Activated CD8-positive, alpha-beta memory T cell treated with anti-CD3 and anti-CD28 coated beads, Interleukin-2, amount 50 U/mL, for 4 hours (primary cell): Measurements from ENCODE around the gene SLCO2A1.

Experiments
- DNase-seq: peaks from one replicate; pipeline ENCODE4 v3.0.0-alpha.2; 2020

SLCO2A1 gene

DNA sequence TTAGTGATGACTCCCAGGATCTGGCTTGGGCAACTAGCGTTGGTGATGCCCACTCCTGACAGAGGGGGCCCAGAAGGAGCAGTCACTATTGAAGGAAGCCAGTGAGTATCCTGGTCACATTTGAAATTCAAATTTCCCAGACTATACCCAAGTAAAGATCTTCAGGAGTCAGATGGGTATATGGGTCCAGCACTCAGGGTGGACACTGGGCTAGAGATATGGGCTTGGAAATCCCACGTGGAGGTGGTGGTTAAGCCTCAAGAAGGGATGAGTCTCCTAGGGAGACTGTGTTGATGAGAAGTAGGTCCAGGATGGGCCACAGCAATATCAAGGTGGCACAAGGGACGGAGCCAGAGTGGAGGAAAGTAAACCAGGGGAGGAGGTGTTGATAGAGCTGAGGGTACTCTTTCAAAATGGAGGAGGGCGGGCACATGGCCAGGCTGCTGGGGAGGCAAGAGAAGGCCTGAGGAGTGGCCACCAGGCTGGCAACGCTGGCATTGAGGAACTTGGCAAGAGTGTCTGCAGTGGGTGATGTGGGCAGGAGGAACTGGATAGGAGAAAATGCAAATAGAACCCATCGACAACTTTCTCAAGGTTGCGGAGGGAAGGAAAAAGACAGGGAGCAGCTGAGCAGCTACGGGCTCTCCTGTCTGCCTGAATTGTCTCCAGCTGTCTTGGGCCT is 3.7 kb upstream of the SLCO2A1 start:
- no peak for DNase-seq

DNA sequence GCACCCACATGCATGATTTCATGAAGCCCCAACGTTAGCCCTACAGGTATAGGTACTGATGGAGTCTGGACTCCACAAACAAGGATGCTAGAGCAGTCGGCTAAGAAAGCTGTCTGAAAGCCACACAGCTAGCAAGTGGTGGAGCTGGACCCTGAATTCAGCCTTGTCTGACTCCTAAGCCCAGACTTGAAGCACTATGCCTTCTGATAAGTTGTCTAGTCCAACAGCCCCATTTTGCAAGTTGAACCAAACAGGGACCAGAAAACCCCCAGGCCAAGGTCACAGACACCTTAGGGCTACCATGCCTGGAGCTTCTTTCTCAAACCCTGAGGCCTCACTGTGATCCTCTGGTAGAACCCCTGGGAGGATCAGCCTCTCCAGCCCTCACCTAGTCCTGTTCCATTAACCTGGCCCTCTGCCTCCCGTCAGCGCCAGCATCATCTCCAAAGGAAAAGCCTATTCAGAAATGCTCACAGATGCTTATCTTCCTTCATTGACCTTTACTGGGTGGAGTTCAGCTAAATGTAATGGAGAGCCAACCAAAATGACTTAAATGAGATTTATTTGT is 1.7 kb upstream of the SLCO2A1 start:
- DNase-seq, result no peak

DNA sequence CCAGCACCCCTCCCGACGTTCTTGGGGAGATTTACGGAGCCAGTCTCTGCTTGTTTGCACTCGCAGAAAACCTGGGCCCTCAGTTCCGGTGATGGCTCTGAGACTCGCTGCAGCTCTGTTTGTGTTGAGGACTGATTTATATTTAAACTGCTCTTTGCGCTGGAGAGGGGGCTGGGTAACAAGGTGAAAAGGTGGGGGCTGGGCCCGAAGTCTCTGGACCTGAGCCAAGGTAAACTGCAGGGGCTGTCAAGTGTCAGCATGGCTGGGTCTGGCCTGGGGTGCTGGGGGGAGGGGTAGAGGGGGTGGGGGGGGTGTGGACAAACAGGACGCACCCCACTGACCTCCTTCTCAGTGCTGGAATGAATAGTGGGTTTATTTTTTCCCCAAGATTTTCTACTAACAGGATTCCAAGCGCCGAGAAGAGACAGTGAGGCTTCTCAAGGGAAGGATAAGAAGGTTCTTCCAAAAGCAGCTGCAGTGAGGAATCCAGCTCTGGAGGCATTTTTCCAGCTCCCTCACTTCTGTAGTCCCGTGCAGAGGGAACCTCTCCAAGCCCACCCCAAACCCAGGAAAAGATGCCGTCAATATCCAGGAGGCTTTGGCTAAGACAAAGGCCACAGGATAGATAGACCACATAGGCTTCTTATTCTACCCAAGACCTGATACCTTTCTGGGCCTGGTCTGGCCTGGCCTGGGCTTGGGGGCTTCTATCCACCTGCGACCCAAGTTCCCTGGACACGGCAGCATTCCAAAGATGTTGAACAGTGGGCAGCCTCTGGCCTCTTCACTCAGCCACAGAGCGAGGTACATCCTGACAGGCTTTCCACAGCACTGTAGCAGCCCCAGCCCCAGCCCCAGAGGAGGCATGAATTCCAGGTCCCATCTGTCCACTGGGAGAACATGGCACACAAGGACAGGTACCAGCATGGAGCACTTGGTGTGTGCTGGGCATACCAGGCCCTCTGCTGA is 938 bp upstream of the SLCO2A1 start:
- DNase-seq, result no peak

DNA sequence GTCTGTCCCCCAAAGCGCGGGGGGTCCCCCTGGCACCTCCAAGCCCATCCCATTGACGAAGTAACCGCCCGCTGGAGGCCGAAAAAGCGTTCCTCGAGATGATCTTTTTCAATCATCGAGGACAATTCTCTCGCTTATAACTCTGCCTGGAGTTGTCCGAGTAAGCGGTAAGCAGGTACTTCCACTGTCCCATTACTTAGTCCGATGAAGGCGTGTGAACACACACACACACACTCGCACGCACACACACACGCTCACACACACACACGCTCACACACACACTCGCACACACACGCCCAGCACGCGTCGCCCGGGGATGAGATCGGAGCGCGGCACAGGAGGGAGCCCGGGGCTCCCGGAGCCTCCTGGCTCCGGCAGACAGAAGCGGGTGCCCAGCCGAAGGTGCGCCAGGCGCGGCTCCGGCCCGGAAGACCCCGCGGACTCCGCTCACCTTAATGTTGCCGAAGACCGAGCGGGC is 430 bp downstream of the SLCO2A1 start:
- no peak for DNase-seq

DNA sequence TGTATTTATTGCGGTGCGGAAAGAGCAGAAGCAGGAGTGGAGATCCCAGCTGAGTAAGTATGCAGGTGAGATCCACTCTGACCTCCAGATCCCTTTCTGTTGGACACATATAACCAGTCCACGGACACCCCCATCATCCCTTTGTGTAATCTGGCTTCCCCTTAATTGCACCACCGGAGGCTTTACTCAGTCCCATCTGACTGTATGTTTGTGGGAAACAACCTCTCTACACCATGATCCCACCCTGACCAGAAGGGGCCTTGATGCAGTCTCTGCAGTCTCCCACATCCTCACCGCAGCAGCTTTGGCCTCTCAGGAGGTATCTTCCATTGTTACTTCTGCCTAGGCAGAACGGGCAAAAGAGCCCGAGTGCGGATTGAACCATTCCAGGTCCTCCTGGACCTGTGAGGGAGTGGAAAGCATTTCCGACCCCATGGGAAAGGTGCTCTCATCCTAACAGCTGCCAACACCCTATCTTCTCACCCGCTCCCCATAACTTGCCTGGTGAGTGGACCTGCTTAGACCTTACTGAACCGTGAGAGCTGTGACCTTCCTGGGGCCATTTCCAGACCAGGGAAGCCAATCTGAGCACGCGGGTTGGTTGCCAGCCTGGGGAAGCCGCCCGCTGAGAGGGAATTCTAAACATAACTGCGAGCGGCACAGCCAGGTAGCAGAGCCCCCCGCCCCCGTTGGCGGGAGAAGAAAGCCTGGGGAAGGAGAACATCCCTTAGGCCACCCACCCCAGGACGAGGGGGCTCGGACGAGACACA is 1.1 kb downstream of the SLCO2A1 start:
- no peak for DNase-seq

DNA sequence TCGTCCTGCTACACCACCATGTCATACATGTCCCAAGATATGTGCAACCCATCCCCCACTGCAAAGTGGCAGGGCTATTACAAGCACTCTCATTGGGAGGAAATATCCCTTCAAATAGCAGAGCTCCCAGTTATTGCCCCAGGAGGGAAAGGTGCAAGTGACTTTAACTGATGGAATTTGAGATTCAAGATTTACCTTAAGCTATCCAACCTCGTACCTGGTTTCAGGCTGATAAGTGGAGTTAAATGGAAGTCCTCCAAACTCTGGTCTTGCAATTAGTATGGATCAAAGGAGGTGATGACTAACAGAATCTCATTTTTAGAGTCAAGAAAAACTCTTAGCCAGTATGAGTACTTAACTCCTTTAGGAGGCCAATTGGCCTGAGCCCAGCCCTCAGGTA is 2.1 kb downstream of the SLCO2A1 start:
- DNase-seq, result no peak

DNA sequence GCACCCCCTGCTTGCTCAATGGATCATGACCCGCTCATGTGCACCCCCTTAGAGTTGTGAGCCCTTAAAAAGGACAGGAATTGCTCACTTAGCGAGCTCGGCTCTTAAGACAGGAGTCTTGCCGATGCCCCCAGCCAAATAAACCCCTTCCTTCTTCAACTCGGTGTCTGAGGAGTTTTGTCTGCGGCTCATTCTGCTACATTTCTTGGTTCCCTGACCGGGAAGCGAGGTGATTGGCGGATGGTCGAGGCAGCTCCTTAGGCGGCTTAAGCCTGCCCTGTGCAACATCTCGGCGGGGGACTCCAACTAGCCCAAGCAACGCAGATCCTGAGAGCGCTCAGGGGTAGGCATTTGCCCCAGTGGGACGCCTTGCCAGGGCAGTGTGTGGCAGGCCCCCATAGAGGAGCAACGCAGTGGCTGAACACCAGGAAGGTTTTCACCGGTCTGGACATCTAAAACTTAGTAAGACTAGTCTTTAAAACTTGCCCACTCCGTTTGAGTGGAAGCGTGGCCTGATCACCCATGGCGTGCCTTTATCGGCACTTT is 9.5 kb downstream of the SLCO2A1 start:
- DNase-seq, result no peak

DNA sequence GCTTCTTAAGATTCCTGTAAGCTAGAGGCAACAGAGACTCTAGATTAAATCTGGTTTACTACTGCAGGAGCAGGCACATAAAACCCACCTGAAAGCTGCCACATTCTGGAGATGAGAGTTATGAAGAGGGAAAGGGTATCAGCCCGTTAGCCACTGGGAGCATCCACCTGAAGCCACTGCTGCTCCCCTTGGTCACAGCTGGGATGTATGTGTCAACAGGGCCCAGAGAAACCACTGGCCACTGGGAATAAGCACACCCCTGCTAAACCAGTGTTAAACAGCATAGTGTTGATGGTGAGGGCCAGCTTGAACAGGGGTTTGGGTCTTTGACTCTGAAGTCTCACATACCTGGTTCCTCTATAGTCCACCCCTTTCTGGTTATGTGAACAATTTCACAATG is 10.9 kb downstream of the SLCO2A1 start:
- no peak for DNase-seq

DNA sequence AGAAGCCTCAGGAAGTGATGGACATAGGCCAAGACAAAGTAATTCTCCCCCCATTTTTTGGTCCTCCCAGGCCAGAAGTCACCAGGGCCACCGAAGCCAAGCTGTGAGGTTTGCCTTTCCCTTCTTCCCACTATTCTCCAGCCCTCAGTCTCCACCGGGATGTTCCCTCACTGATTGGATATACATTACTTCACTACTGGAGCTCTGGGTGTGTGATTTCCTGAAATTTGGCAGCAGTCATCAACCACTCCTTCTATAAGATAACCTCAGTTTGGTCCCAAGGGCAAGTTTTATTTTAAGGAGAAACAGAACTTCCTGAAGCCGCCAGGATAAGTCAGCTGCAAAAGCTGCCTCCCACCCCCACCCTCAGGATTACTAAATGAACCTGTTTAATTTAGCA is 11.3 kb downstream of the SLCO2A1 start:
- DNase-seq, result no peak

DNA sequence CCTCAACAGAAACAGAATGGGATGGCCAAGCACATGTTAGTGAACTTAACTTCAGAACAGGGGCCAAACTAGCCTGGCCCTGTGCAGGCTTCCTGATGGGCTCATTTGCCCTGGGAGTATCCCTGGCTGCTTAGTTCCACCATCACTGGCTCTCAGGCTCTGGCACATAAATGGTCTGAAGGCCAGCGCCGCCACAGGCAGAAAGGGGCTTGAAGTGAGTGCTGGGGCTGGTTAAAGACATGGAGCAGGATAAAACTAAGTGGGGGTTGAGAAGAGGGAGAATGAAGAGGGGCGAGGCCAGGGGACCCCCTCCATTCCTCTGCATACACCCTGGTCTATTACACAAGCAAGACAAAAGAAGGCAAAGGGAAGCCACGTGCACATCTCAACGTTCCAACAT is 12.2 kb downstream of the SLCO2A1 start:
- no peak for DNase-seq

DNA sequence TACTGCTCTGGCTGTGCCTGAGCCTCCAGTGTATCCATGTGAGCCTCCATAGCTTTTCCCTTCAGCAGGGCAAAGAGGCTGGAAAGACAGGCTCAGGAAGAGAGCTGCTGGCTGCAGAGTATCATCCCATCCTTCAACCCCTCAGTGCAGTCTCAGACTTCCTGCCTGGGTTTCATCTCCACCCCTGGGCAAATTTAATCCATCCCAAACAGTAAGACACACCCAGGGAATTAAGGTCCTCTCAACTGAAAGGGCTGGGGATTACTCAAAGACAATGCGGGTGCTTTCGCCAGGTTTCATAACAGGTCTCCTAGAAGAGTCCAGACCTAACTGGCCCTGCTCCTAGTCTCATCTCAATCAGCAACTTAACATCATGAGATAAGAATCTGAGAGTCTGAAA is 15.5 kb downstream of the SLCO2A1 start:
- no peak for DNase-seq

DNA sequence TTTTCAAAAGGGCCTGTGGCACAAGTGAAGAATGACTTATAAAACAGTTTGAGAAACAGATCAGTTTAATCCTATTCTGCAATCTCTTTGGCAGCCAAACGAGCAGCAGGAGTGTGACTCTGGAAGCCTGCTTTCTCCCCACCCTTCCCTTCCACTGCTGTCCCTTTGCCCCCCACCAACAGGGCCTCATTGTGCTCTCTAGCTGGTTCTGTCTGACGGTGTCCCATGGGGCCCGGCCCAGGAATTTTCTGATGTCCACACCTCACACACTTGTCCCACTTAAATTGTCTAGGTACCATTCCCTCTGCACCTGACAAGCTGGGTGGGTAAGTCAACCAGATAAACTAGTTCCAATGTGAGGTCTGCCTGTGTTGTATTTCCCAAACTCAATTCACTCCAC is 16.4 kb downstream of the SLCO2A1 start:
- no peak for DNase-seq

DNA sequence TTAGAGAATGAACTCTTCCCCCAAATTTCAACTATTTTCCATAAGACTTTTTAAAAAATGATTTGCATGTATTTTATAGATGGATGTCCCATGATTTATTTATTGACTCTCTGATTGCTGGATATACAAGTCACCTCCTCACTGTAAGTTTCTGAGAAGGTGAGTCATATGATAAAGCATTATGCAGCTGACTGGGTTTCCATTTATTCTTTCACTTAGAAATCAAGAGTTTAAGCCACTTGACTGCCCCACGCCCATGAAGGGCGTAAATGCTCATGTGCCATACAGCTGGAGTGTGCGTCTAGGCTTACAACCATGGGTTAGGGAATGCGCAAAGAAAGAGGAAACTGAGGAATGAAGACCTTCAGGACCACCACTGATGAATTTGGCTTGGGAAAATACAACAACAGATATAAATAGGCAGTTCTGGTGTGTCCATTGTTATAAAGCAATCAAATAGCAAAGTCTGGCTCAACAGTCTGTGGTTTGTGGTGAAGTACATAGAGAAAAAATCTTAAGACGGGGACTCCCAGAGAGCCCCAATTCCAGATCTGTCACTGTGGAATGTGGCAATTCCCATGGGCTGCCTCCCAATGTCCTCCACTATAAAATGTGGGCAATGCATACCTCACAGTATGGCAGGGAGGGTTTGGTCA is 20.3 kb downstream of the SLCO2A1 start:
- DNase-seq, result no peak

DNA sequence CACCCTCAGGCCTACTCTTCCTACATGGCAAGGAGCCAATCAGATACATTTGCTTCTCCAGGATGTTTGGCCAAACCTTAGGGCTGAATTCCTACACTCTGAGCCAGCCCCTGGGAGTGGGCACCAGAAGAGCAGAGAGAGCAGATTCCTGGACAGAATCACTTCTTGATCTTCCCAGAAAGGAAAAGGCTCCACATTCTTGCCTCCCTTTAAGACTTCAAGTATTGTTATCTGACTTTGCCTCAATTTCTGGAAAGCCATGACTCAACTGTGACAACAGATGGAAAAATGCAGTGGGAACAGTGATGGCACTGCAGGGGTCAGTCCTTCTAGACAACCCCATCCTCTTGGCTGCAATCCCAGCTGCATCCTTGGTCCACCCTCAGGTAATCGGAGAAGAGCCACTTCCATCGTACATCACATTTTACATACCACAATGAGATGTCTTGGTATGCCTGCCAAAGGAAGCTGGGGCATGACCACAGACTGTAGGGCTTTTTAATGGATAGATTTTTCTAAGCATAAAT is 21.0 kb downstream of the SLCO2A1 start:
- no peak for DNase-seq

DNA sequence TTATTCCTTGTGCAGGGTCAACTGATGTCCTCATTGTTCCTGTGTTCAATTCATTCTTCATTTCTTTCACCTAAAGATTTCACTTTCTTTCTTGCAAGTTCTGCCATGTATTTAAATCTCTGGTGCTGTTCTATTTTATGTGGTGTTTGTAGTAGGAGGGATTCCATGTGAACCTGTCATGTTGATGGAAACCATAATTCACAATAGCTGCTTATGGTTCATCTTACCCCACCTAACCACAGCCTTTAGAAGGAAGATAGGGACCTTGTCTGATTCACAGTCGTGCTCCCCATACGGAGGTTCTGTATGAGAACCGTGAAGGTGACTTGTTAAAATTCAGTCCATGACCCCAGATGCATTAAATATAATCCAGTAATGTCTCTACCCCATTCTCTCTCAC is 21.9 kb downstream of the SLCO2A1 start:
- no peak for DNase-seq

DNA sequence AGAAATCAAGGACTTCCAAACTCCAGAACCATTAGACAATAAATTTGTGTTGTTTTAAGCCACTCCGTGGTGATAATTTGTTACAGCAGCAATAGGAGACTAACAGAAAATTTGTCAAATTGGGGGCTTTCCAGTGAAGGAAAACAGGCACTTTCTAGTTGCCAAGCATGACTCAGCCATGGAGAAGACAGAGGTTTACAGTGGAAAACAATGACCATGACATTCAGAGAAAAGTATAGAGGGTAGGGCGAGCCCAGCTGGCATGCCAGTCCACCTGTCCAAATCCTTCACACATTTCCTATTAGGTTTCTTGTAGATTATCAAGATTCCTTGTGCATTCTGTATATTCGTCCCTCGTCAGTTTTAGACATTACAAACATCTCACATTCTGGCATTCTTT is 24.9 kb downstream of the SLCO2A1 start:
- no peak for DNase-seq

DNA sequence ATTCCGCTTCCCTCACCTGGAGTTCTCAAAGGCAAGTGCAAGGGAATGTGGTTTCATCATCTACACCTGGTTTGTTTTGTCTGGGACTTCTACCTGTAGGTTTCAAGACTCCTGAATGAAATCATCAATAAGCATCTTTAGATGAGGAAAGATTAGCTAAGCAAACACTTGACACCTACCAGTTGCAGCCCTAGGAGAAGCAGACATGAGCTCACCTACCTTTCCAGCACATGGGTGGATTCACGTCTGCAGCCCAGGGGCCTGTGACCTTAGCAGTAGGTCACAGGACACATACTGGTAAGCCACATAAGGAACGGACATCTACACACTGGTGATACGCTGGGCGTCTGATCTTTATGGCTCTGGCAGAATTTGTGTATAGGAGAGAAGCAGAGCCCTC is 26.7 kb downstream of the SLCO2A1 start:
- DNase-seq, result no peak

DNA sequence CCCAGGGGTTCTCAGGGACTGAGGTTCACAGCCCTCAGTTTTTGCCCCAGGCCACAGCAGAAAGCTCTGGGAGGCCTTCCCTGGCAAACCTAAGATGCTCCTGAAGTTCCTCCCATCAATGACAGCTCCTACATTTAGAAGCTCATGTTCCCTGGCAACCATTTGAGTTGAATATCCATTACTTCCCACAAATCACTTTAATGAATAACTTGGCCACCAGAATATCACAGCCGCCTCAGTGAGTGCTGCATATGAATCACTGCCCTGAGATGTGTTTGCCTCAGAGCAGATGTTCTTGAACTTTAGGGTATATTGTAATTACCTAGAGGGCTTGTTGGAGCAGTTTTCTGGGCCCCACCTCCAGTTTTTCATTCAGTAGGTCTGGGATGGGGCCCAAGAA is 27.4 kb downstream of the SLCO2A1 start:
- DNase-seq, result no peak

DNA sequence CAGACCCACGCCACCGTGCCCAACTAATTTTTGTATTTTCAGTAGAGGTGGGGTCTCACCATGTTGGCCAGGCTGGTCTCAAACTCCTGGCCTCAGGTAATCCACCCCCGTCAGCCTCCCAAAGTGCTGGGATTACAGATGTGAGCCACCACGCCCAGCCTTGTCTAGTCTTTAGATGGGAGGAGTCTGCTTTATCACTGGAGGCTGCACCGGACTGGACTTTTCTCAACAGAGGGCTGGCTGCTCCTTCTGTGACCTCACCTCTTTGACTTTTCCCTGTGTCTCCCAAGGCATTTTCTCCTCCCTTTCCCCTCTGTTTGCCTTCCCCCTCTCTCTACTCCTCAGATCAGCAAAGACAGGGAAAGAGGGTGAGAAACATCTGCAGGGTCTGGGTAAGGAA is 28.5 kb downstream of the SLCO2A1 start:
- no peak for DNase-seq

DNA sequence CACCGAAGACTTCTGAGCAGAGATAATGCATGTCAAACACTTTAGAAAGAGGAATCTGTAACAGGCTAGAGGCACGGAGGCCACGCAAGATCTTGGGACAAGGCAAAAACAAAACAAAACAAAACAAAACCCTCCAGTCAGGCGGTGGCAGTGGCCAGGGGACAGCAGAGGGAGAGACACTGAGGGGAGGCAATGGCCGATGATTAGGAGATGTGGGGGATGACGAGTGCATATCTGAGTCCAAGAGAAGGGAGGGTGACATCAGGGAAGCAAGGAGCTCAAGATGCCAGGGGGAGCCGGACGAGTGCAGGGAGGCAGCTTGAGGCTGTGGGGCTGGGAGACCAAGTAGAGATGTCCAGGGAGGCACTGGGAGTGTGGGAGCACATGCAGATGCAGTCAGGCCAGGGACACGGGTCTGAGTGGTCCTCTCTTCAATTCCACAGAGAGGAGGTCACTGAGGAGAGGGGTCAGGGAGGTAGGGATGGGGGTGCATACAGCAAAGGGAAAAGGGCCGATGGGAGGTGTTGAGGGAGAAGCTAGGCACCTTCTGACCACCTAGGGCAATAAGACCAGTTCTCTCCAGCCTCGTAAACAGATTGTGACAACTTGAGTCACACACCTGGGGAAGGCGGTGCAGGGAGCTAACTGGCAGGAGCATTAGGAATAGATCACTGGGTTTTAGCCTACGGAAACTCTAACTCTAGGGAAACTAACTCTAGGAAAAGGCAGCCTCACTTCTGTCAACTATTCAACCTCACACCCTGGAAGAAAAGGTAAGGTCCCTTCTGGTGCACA is 29.6 kb downstream of the SLCO2A1 start:
- DNase-seq, result no peak

DNA sequence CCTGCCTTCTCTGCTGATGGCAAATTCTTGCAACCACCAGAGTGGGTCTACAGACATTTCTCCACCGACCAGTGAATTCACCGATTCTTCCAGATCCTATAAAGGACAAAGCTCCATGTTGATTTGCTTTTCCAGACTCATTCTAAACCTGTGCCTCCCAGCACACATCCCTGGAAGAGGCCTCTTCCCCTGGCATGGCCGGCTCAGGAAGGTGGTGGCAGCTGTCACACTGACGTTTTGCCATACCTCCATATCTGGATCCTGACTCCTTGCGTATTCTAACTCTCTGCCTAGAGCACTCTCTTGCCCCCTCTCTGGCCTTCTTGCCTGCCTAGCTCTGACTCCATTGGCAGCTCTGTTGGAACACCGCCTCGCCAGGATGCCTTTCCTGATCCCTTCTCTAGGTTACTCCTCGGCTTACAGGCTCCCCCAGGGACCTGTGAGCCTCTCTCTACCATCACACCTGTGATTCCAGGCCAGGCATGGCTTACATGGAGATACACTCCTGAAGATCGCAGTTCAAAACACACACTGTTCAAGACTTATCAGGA is 31.0 kb downstream of the SLCO2A1 start:
- no peak for DNase-seq
